CD4-positive, alpha-beta T cell treated with Interleukin-10 for 1 hour (primary cell): ENCODE data around the gene SFT2D1.

Source experiments
- DNase-seq: peaks from one replicate; pipeline ENCODE4 v3.0.0-alpha.2; 2020

Gene SFT2D1

DNA sequence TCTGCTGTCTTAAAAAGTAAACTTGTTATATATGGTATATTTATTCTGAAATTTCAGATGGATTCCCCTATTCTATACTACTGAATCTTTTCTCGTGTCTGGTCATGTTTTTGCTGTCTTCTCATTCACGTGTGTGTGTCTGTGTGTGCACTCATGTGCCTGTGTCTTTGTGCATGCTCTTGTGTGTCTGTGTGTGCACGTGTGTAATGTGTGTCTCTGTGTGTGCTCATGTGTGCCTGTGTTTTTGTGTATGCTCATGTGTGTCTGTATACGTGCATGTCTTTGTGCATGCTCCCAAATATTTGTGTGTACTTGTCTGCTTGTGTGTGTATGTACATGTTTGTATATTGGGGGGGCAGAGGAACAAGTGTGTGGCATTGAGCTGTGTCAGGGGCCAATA lies 68.2 kb downstream of the SFT2D1 start:
- DNase-seq = no peak

DNA sequence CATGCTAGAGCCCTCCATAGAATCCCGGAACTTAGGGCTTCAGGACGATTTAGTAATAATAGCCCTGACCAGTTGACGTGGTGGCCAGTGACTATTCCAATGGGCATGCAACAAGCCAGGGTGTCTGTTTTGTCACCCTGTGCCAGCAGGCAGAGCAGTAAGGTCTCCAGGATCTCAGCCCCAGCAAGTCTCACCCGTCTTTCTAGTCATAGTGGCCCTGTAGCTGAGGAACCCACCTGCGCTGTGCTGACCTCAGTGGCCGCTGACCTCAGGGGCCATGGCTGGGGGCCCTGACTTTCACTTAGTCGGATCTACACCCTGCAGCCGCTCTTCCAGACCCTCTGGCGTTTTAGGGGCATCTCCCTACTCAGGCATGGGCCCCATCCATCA lies 71.0 kb downstream of the SFT2D1 start:
- no peak for DNase-seq

DNA sequence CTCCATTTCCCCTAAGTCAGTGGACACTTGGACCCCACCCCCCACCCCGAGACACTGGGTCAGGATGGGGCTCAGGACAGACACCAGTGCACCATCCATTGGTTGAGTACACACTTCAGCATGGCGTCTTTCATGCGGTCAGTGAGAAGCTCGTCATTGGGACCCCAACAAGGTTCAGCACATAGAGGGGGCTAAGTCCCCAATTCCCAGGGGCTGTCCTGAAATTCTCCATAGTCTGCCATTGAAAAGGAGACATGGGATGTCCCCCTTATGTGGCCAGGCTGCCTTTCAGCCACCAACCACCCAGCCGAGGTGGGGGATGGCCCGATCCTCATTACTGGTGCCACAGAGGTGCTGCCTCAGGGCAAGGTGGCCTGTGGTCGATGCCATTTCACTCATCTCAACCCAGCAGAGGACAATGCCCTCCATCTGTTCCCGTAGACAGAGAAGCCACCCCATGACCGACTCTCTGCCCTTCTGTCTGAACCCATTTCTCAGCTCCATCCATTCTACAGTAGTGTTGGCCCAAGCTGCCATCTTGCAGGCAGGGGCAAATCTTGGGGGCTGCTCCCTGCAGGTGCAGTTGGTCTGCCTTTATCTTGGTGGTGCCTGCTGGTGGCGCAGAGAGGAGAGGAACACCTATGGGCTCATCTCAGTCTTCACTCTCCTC lies 71.5 kb downstream of the SFT2D1 start:
- no peak for DNase-seq
